Left colon (tissue), 2 donors: Measurements from ENCODE around the gene LRMDA. TPM values are rescaled to one million over a fixed set of nuclear protein-coding genes. Genes with fewer than 3 reads are reported as not detected.

ENCODE experiments used
- ATAC-seq: fragments of 200-7000 bp; cut with Tn5 transposase; one replicate; pipeline ENCODE4 v1.9.1; 2020; ENCODE audit warnings: mild to moderate bottlenecking, moderate library complexity
- DNase-seq, 2 donors: peaks; one replicate each; pipeline ENCODE4 v3.0.0-alpha.2; 2020
- intact Hi-C, 2 donors: fragments of 100-400 bp; cut with DNase I in 1 of 2; cut with micrococcal nuclease in 1 of 2; formaldehyde crosslinking; loops; one replicate each; pipeline versions ENCODE4 v1.11.2 to v1.14.0; 2022; cut with DNase I, micrococcal nuclease
- total RNA-seq, 2 donors: library from RNA; stranded (reverse); fragmentation: NEBNext Ultra II Directional; extraction: Animal tissue kit (Norgen Biotek cat#: 25700); gene quantifications; one replicate each; pipeline ENCODE4 v1.2.1, GENCODE V29; 2021
- donor health status: DM: no; HTN: no; CAD: no.
- donor health status: DM: yes; HTN: yes; CAD: no.

The LRMDA gene
- total RNA-seq, 2 donors from 2014 or later: 8.1 to 10.6 TPM

DNA sequence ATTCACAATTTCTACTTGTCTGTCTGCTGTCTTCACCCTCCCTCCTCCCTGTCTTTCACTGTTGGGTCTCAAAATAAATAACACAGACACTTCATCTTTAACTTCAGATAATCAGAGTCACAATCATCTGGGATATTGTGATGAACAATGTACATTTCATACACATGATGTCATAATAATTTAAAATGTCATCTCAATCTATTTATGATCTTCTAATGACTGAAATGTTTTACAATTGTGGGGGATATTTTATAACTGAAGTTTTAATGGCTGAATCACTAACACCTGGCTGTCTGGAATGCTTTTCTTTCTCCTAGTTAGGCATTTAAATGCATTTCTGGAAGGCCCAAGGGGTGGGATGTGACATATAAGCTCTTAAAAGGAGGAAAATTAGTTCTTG, 859.8 kb downstream of the LRMDA start:
- ATAC-seq: no peak
- DNase-seq: no peak
- intact Hi-C loops: no loop called here

- DNase-seq (no peak), ATAC-seq (no peak)
- intact Hi-C loops: no loop called here
Measured at GRCh38 chr10:76291885-76292284, 860.5 kb downstream of the LRMDA start.

- intact Hi-C loops: no loop called here
- ATAC-seq (no peak), DNase-seq (no peak)
Measured at GRCh38 chr10:76296957-76297356, 865.5 kb downstream of the LRMDA start.

DNA sequence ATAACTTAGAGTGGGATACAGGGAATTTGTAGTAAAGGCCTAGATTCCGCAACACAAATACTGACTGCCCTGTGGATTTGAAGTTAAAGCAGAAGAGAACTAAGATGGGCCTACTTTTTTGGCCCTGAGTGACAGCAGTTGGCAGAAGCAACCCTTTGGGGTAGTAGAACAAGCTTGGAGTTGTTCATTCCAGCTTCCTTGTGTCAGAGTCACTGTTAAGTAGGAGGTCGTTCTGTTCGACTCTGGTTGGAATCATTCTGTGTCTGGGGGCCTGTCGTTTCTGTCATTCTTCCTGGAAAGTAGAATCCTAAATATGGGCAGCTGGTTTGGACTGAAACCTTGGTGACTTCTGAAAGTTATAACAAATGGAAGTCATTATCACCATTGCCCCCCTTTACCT, 865.9 kb downstream of the LRMDA start:
- intact Hi-C loops: no loop called here
- no peak for ATAC-seq
- DNase-seq: no peak

DNA sequence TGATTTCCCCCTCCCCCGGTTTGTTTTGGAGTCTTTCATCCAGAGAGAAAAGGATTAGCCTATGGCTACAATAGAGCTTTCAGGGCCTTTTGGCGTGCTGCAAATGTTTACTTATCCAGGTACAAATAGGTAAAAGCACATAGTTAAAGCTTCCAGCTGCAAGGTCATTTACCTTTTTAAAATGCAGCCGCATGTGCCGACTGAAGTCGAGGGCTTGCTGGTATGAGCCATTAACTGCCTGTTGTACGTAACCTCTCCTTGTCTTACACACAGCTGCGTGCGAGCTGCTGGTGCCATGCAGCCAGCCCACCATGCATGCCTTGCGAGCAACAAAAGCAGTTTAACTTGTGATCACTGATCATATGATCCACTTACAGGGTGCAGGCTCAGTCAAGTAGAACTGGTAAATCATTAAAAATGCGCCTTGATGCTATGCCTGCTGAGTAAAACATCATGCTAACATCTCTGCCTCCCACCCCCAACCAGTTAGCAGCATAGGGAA, 866.4 kb downstream of the LRMDA start:
- ATAC-seq (peak; percentile 19), DNase-seq (no peak)
- intact Hi-C loops: no loop called here

- intact Hi-C loops: no loop called here
- DNase-seq (no peak), ATAC-seq (no peak)
Measured at GRCh38 chr10:76298329-76298728, 866.9 kb downstream of the LRMDA start.

DNA sequence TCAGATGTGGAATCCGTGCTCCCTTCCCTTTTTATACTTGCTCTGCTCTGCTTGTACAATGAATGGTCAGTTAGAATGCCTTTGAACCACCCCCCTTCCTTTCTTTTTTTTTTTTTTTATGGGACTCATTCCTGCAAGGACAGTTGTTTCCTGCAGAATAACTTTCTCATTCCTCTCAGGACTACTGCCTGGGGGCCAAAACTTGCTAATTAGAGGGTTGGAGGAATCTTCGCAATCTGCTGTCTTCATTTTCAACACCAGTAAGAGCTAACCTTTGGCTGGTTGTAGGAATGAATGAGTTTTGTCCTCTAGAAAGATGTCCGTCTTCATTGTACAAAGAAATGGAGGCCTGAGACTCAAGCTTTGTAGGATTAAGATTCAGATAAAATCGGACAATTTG, 868.1 kb downstream of the LRMDA start:
- DNase-seq (no peak), ATAC-seq (no peak)
- intact Hi-C loops: no loop called here

- DNase-seq (no peak), ATAC-seq (no peak)
- intact Hi-C loops: no loop called here
Measured at GRCh38 chr10:76301211-76301610, 869.8 kb downstream of the LRMDA start.

- no peak for DNase-seq
- intact Hi-C loops: no loop called here
- no peak for ATAC-seq
Measured at GRCh38 chr10:76301950-76302349, 870.5 kb downstream of the LRMDA start.

DNA sequence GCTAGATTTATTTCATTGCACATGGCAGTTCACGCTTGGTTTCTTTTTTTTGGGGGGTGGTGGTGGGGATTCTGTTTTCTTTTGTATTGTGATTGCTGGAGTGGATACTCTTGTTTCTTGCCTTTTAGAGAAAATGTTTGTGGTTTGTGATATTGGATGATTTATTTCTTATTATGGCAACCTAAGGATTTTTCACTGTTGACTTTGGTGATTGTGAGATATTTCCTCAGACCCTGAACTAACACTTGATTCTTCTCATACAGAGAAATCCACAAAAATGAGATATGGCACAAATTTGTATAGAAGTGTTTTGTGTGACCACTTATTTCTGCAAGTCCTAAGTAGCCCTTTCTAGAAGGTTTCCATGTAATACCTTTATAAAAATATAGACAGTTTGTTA, 871.1 kb downstream of the LRMDA start:
- DNase-seq (no peak), ATAC-seq (no peak)
- intact Hi-C loops: no loop called here

DNA sequence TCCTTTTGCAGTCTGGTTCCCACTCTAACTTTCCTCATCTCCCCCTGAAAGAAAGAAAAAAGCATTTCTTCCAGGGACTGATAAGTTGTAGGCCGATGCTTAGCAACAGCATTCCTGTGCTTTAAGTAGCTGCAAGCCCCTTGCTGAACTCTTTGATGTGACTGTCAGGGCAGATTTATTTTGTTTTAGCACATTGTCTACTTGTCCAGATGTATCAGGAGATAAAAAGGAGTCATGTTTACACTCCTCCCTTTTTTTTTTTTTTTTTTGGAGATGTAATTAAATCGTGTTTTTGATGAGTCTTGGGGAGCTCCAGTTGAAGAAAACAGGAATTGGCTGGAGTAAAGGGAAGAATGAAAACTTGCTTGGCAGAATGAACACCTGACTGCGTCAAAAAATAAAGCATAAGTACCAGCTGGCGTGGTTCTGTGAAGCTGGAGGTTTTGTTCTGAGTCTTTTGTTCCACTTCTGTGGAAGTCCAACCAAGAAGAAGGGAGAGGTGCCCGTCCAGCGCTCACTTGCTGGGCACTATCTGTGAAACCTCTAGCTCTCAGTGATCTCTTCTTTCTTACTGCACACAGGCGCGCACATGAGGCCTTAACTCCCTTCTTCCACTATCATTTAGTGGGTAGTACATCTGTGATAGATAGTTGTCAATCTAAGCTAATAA, 871.7 kb downstream of the LRMDA start:
- ATAC-seq (no peak), DNase-seq (no peak)
- intact Hi-C loops: no loop called here

- DNase-seq (peak; percentile 63 to 71), ATAC-seq (peak; percentile 95)
- intact Hi-C loops: no loop called here
Measured at GRCh38 chr10:76303682-76304316, 872.4 kb downstream of the LRMDA start.

- DNase-seq (no peak), ATAC-seq (no peak)
- intact Hi-C loops: no loop called here
Measured at GRCh38 chr10:76305930-76306615, 874.6 kb downstream of the LRMDA start.

- no peak for DNase-seq
- intact Hi-C loops: no loop called here
- ATAC-seq: no peak
Measured at GRCh38 chr10:76306856-76307255, 875.4 kb downstream of the LRMDA start.

DNA sequence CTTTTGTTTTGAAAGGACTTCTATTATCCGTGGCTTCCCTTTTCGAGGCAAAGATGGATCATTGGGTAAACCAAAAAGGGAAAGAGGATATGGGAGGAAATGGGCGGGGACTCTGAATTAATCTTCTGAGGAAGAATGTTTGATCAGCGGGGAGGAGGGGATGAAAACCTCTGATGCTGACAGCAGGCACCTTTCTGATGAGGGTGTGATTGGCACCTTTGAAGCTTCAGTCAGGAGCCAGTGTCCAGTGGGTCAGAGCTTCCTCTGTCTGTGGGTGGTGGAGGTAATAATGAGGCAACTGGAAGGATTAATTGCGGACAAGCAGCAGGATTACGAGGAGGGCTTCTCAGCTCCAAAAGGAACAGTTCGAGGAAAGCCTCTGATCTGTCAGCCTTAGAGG, 877.6 kb downstream of the LRMDA start:
- ATAC-seq (no peak), DNase-seq (no peak)
- intact Hi-C loops: no loop called here

- no peak for ATAC-seq
- intact Hi-C loops: no loop called here
- DNase-seq: no peak
Measured at GRCh38 chr10:76309741-76310587, 878.5 kb downstream of the LRMDA start.

- ATAC-seq: no peak
- DNase-seq: no peak
- intact Hi-C loops: no loop called here
Measured at GRCh38 chr10:76310588-76311080, 879.2 kb downstream of the LRMDA start.

DNA sequence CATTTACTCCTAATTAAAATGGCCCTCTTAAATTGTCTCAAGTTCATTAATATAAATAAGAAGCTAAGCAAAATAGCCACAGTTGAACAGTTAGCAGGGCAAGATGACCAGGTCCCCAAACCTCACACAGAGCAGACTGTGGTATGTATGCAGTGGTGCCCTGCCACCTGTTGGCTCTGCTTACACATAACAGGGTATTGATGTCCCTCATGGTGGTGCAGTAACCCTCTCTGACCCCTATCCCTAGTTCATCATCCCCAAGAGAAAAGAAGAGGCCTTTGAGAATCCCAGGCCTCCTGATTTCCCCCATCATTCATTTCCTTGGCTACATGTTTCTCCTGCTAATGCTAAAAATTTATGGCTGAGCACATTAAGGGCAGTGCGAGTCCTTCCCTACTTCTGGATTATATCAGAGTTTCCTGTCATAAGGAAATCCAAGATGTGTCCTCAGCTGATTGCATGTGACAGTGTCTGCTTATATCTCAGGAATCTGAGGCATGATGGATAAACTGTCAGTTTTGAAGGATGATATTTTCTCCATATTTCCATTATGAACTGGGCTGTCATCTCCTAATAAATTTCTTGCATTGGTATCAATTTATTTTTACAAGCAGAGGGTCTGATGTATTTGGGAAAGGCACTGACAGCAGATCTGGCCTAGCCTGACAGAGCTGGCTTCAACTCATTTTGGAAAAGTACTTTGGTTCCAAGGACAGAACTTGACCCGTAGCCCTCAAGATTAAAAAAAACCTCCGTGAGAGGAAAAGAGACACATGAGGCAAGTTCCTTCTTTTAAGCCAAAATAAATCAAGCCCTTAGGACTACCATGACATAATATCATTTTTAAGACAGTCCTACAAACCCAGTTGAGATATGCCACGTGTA, 880.6 kb downstream of the LRMDA start:
- ATAC-seq: peak; percentile 87
- intact Hi-C loops: no loop called here
- DNase-seq: peak in 1 of 2 donors; percentile 19
